ENCODE measurements around the gene IGSF9.

GRCh38 chr1:159953536-159954515, 8.4 kb upstream of the IGSF9 start, which contains the start of gene SLAMF9:
- TF ChIP-seq POLR2AphosphoS5 (IDR thresholded peaks at IDR 0.05; ENCODE audit: borderline replicate concordance, low read depth, low read length): no peak
- TF ChIP-seq EZH2 (IDR thresholded peaks at IDR 0.05): no peak
